GM12878 (cell line): ENCODE results near the gene USP46. TPM values are rescaled to one million over a fixed set of nuclear protein-coding genes. Genes with fewer than 3 reads are reported as not detected.

Experiments
- ATAC-seq: fragments of 200-7000 bp; cut with Tn5 transposase; 3 replicates; pipeline ENCODE4 v1.9.1; 2020; ENCODE audit warnings: mild to moderate bottlenecking, moderate library complexity
- BruUV-seq: library from RNA; stranded (reverse); fragments of 400-500 nt; replicated peaks from 2 replicates; lab custom pipeline; 2021; lab: Mats Ljungman, UMichigan
- CTCF ChIA-PET: fragments of 300-600 bp; sonication (Branson Sonifier 250); formaldehyde crosslinking; extraction: SDS; loops from one replicate; lab custom pipeline; 2021; ENCODE audit warnings: inconsistent platforms; lab: Yijun Ruan, JAX
- POLR2A ChIA-PET: fragments of 350-600 bp; formaldehyde crosslinking; extraction: SDS; loops from one replicate; lab custom pipeline; 2021; ENCODE audit warnings: inconsistent platforms; lab: Charles Lee
- RAD21 ChIA-PET: fragments of 300-600 bp; sonication (Branson Sonifier 250); formaldehyde crosslinking; loops from one replicate; lab custom pipeline; 2023; ENCODE audit warnings: antibody characterized with exemption; ENCODE audit not compliant: unreplicated experiment; lab: Charles Lee
- SMC1A ChIA-PET: fragments of 300-600 bp; sonication (Branson Sonifier 250); formaldehyde crosslinking; loops from one replicate; lab custom pipeline; 2023; ENCODE audit not compliant: unreplicated experiment, uncharacterized antibody; lab: Charles Lee
- DNase-seq: peaks from one replicate; pipeline ENCODE4 v3.0.0-alpha.2; 2011; ENCODE audit warnings: low read depth, low spot score
- FAIRE-seq: peaks from 3 replicates; lab custom pipeline; 2011; peaks lifted over from hg19 to GRCh38; lab: Jason Lieb, UNC
- H2AFZ ChIP-seq: 2 replicates; pipeline ENCODE4 v1.6.0; 2011; ENCODE audit warnings: low read depth, low read length, control low read depth; ENCODE audit not compliant: control insufficient read depth
- H3K27ac ChIP-seq: 2 replicates; pipeline ENCODE4 v1.5.1; 2011; ENCODE audit warnings: control low read depth; ENCODE audit not compliant: control insufficient read depth, insufficient read depth
- H3K27me3 ChIP-seq, 2 experiments: replicated peaks in 1 of 2; 2 replicates each; pipeline versions ENCODE4 v1.6.0 to v1.6.1; 2011; ENCODE audit warnings: low read length in 1 of 2; ENCODE audit not compliant: control insufficient read depth in 2 of 2, insufficient read depth in 2 of 2
- H3K36me3 ChIP-seq, 2 experiments: 2 replicates each; pipeline ENCODE4 v1.5.1; 2011; ENCODE audit warnings: low read length in 1 of 2; ENCODE audit not compliant: control insufficient read depth in 2 of 2, insufficient read depth in 2 of 2
- H3K4me1 ChIP-seq: 2 replicates; pipeline ENCODE4 v1.6.1; 2011; ENCODE audit warnings: mild to moderate bottlenecking, low read length, moderate library complexity, mixed read lengths; ENCODE audit not compliant: control insufficient read depth, insufficient read depth
- H3K4me2 ChIP-seq: 2 replicates; pipeline ENCODE4 v1.6.0; 2011; ENCODE audit warnings: control low read depth; ENCODE audit not compliant: control insufficient read depth, insufficient read depth
- H3K4me3 ChIP-seq: fragments of 200-600 bp; sonication (generic); 2 replicates; pipeline ENCODE4 v1.5.1; 2016
- H3K79me2 ChIP-seq: 2 replicates; pipeline ENCODE4 v1.6.0; 2011; ENCODE audit warnings: low read length; ENCODE audit not compliant: control insufficient read depth, insufficient read depth
- H3K9ac ChIP-seq: 2 replicates; pipeline ENCODE4 v1.8.0; 2011; ENCODE audit warnings: low read length, control low read depth, mixed read lengths; ENCODE audit not compliant: control insufficient read depth, insufficient read depth
- H3K9me3 ChIP-seq: replicated peaks from 3 replicates; pipeline ENCODE4 v1.5.1; 2011; ENCODE audit warnings: mild to moderate bottlenecking, low read length; ENCODE audit not compliant: control insufficient read depth, insufficient read depth
- H4K20me1 ChIP-seq: 2 replicates; pipeline ENCODE4 v1.6.0; 2011; ENCODE audit not compliant: control insufficient read depth, insufficient read depth
- CBX5 ChIP-seq: sonication (generic); IDR thresholded peaks from 2 replicates; pipeline ENCODE4 v1.6.1; 2016; ENCODE audit warnings: low read depth, moderate library complexity, mild to moderate bottlenecking, inconsistent platforms
- GABPA ChIP-seq: IDR thresholded peaks from 2 replicates; pipeline ENCODE4 v1.6.1; 2014; ENCODE audit warnings: antibody characterized with exemption, low read depth, mild to moderate bottlenecking, inconsistent platforms
- RUNX3 ChIP-seq: IDR thresholded peaks from 2 replicates; pipeline ENCODE4 v1.6.1; 2012; ENCODE audit warnings: low read length, inconsistent platforms
- SUPT20H ChIP-seq: IDR thresholded peaks from 2 replicates; pipeline ENCODE4 v1.6.1; 2011; ENCODE audit warnings: low read depth, mild to moderate bottlenecking, low read length, moderate library complexity, borderline replicate concordance; ENCODE audit not compliant: control insufficient read depth
- YY1 ChIP-seq: IDR thresholded peaks from 2 replicates; pipeline ENCODE4 v1.6.1; 2011; ENCODE audit warnings: low read depth, mild to moderate bottlenecking, low read length
- WGBS: methylation state at CpG from one replicate; pipeline ENCODE4 v1.1.6; 2016; ENCODE audit warnings: low lambda C conversion rate; ENCODE audit not compliant: insufficient replicate concordance, insufficient coverage; ENCODE audit errors: missing lambda C conversion rate; 5-methylcytosine and 5-hydroxymethylcytosine counted together
- in situ Hi-C: fragments of 300-500 bp; cut with MboI; formaldehyde crosslinking; loops from 9 replicates; pipeline ENCODE4 v1.14.3; 2018; ENCODE audit warnings: mixed read lengths
- intact Hi-C: fragments of 100-400 bp; cut with micrococcal nuclease; formaldehyde crosslinking; loops from one replicate; pipeline ENCODE4 v1.14.2; 2022; ENCODE audit not compliant: unreplicated experiment
- polyA plus RNA-seq, 11 experiments: library from polyadenylated mRNA; depleted of rRNA in 4 of 11; unstranded in 6 of 11; stranded (reverse) in 5 of 11; fragments of >200 nt; fragmentation: Nextera tagmentation in 4 of 11; fragmentation: Illumina TruSeq in 1 of 11; extraction: Ambion mirVana in 4 of 11; extraction: Trizol in 1 of 11; gene quantifications; 1 replicate in 1 of 11; 2 replicates in 10 of 11; pipeline versions ENCODE4 v1.2.1 to v1.2.3, GENCODE V29; 2011 to 2016; ENCODE audit warnings: inconsistent platforms in 2 of 11, missing spikeins in 2 of 11, low read depth in 1 of 11
- total RNA-seq, 4 experiments: library from RNA; depleted of rRNA in 3 of 4; stranded (reverse); fragments of >200 nt in 3 of 4; fragmentation: Illumina TruSeq in 1 of 4; extraction: Trizol in 1 of 4; gene quantifications; 2 replicates each; pipeline versions ENCODE4 v1.2.1 to v1.2.3, GENCODE V29; 2013 to 2021
- TF ChIP-seq, protein P1 (sequence below): fragments of 450-650 bp; formaldehyde crosslinking; IDR thresholded peaks from 2 replicates; pipeline ENCODE4 v1.4.0; 2022; ENCODE audit warnings: mild to moderate bottlenecking, moderate library complexity

USP46 gene
- total and polyA plus RNA-seq, 10 of the 15 experiments (the other 5 are each of a cell fraction or from before 2014, with no cell fraction given): 5.3 to 20.1 (median 12.0) TPM

DNA sequence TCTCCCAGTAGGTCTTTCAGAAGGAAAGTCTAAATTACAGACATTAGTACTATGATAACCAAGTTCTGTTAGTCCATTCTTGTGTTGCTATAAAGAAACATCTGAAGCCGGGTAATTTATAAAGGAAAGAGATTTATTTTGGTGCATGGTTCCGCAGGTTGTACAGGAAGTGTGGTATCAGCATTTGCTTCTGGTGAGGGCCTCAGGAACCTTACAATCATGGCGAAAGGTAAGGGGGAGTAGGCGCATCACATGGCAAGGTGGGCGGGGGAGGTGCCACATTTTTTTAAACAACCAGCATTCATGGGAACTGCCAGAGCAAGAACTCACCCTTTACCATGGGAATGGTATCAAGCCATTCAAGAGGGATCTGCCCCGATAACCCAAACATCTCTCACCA, 26.2 kb upstream of the USP46 start:
- 76% methylated on average over 6 of the region's 6 CpGs for WGBS
- Histone ChIP-seq H3K36me3 (no peaks in the 10 kb centered on the region), H2AFZ (peak overlapping the region; percentile 50), H3K4me3 (peak overlapping the region; percentile 21; the same call in 1 of the 2 replicates), H3K27me3 (no peaks in the 10 kb centered on the region), H3K4me2 (peak overlapping the region; percentile 66), H3K27ac (peak overlapping the region; percentile 22), H3K9ac (no peak overlapping the region), H4K20me1 (no peaks in the 10 kb centered on the region), H3K9me3 (no peaks in the 10 kb centered on the region), H3K79me2 (no peaks in the 10 kb centered on the region), H3K4me1 (peaks cover 11% of the 10 kb centered on the region)
- BruUV-seq: no TSS peak
- ATAC-seq (peak; percentile 46), FAIRE-seq (peak; percentile 57), DNase-seq (no peak)
- CTCF ChIA-PET: interaction anchor here (1.4 to 1.6 kb wide), 2 partner anchors 10 to 14 kb away, joined by 3 to 7 read pairs; no protein-coding TSS in a partner anchor
- TF ChIP-seq RUNX3 (peak; percentile 32; the same call in 1 of the 2 replicates), YY1 (peak; percentile 84), CBX5 (0 out of 2 replicates have a peak, but pooled peaks have one; percentile 60), GABPA (0 out of 2 replicates have a peak, but pooled peaks have one; percentile 32), SUPT20H (no peak)
- TF ChIP-seq, protein P1, sequence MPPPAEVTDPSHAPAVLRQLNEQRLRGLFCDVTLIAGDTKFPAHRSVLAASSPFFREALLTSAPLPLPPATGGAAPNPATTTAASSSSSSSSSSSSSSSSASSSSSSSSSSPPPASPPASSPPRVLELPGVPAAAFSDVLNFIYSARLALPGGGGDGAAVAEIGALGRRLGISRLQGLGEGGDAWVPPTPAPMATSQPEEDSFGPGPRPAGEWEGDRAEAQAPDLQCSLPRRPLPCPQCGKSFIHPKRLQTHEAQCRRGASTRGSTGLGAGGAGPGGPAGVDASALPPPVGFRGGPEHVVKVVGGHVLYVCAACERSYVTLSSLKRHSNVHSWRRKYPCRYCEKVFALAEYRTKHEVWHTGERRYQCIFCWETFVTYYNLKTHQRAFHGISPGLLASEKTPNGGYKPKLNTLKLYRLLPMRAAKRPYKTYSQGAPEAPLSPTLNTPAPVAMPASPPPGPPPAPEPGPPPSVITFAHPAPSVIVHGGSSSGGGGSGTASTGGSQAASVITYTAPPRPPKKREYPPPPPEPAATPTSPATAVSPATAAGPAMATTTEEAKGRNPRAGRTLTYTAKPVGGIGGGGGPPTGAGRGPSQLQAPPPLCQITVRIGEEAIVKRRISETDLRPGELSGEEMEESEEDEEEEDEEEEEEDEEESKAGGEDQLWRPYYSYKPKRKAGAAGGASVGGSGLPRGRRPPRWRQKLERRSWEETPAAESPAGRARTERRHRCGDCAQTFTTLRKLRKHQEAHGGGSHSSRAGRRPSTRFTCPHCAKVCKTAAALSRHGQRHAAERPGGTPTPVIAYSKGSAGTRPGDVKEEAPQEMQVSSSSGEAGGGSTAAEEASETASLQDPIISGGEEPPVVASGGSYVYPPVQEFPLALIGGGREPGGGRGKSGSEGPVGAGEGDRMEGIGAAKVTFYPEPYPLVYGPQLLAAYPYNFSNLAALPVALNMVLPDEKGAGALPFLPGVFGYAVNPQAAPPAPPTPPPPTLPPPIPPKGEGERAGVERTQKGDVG (CRISPR knock-in tag): no peak
- RAD21 ChIA-PET: interaction anchor here (1.3 to 1.5 kb wide), 2 partner anchors 16 to 27 kb away, joined by 6 read pairs; no protein-coding TSS in a partner anchor
- intact Hi-C loops: no loop called here
- SMC1A ChIA-PET: interaction anchor here (0.7 to 2.2 kb wide), 8 partner anchors 14 to 74 kb away, joined by 3 to 9 read pairs (median 5); no protein-coding TSS in a partner anchor
- in situ Hi-C loops: no loop called here
- POLR2A ChIA-PET: interaction anchor here (0.9 kb wide), 1 partner anchor 16 kb away, joined by 3 read pairs; no protein-coding TSS in a partner anchor
